Measurements from ENCODE around the gene PACSIN2.

DNA sequence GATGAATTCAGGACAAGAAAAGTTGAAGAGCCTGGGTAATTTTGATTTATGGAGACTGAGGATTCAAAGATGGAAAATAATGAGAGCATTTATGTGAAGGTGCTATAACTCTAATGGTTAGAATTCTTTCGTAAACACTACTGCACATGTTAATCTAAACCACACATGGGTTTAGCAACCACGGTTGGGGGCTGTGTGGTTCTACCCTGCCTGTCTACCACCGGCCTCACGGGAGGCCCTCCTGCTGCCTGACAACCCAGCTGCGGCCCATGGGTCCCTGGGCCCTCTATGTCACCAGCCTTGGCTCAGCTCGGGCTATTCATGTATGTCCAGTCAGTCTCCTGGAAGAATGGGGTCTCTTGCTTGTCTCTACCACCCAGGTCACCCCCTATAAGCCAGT lies 89.4 kb downstream of the PACSIN2 start:
- TF ChIP-seq, protein P1, sequence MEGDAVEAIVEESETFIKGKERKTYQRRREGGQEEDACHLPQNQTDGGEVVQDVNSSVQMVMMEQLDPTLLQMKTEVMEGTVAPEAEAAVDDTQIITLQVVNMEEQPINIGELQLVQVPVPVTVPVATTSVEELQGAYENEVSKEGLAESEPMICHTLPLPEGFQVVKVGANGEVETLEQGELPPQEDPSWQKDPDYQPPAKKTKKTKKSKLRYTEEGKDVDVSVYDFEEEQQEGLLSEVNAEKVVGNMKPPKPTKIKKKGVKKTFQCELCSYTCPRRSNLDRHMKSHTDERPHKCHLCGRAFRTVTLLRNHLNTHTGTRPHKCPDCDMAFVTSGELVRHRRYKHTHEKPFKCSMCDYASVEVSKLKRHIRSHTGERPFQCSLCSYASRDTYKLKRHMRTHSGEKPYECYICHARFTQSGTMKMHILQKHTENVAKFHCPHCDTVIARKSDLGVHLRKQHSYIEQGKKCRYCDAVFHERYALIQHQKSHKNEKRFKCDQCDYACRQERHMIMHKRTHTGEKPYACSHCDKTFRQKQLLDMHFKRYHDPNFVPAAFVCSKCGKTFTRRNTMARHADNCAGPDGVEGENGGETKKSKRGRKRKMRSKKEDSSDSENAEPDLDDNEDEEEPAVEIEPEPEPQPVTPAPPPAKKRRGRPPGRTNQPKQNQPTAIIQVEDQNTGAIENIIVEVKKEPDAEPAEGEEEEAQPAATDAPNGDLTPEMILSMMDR (IDR thresholded peaks at IDR 0.05): no peak
- TF ChIP-seq POLR2A (IDR thresholded peaks at IDR 0.05): no peak

Measured in thyroid gland (tissue), 4 donors.